ENCODE data around the gene ZNF555.
A peak's percentile ranks its signal among the peaks of the same experiment; 100 is the strongest.
"Not testable (repeated sequence)": the region's sequence is repeated elsewhere in the genome, so short reads cannot be mapped to it uniquely, and the experiment has no call there.

The ZNF555 gene

DNA sequence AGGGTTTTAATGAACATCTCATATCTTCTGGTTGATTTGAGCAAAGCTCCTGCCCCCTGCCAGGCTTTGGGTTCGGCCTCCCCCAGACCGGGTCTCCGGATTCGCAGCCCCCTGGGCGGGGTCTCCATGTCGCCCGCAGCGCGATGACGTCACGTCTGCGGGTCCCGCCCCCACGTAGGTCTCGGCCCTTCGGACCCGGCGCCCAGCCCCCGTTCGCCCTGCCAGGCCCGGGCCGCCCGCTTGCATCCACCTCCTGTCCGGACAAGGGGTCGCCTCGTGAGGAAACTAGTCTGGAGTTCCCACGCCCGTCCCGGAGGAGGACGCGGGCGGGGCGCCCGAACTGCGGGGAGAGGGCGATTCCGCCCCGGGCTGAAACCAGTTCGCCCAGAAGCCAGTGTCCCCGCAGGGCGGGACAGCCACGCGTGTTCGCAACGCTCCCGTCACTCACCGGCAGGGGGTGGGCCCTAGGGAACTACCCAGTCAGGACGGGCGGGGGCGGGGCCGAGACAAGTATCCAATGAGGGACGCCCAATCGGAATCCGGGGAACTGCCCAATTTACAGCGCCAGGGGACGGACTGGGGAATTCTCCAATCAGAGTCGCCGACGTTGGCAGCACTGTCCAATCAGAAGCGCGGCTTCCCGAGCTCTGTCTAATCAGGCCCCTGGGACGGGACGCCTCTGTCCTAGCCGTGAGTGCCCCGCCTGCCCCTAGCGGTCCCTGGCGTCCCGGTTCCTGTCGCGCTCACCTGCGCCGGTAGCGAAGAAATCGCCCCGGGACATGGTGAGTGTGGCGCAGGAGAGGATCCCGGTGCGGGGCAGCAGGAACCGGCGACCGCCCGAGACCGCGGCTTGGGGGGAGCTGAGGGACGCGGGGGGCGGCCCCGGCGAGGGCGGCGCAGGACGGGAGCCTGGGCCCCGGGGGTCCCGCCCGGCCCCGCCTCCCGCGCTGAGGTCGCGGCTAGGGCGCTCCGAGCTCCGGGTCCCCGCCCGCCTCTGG is at the start of gene ZNF555:
Gene ZNF555 (plus strand): TSS at position 682 of the 998 bp plus-strand sequence. CDS start 98 bp downstream, at position 780.
- DNase-seq, result peak; percentile 99

DNA sequence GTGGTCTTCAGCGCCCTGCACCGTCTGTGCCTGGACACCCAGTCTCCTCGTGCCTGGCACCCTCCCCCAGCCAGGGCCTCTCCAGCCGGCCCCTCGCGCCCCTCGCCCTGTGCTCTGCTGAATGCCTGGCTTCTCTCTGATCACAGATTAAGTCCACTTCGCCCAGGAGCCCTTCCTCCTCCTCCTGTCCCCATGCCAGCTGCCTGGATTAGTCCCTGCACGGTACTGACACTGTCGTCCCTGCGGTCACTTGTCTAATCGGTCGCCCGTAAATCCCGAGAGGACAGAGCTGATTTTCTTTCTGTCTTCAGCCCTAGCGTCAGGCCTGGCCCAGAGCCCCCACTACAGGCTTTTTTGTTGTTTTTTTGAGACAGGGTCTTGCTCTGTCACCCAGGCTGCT is 49.4 kb upstream of the ZNF555 start:
- no peak for DNase-seq

DNA sequence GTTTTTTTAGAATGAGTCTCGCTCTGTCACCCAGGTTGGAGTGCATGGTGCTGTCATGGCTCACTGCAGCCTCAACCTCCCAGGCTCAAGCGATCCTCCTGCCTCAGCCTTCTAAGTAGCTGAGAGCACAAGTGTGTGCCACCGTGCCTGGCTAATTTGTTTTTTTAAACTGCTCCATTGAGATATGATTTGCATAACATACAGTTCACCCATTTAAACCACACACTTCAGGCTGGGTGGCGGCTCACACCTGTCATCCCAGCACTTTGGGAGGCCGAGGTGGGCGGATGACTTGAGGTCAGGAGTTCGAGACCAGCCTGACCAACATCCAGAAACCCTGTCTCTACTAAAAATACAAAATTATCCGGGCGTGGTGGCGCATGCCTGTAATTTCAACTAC is 48.6 kb upstream of the ZNF555 start:
- not testable (repeated sequence) for DNase-seq

DNA sequence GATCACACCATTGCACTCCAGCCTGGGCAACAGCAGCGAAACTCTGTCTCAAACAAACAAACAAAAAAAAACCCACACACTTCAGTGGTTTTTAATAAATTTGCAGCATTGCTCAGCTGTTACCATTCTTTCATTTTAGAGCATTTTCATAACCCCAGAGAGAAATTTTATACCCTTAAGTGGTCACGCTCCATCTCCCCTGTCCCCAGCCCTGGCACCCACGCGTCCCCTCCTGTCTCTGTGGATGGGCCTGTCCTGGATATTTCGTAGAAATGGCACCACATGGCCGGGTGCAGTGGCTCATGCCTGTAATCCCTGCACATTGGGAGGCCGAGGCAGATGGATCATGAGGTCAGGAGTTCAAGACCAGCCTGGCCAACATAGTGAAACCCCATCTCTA is 48.1 kb upstream of the ZNF555 start:
- DNase-seq, result no peak

DNA sequence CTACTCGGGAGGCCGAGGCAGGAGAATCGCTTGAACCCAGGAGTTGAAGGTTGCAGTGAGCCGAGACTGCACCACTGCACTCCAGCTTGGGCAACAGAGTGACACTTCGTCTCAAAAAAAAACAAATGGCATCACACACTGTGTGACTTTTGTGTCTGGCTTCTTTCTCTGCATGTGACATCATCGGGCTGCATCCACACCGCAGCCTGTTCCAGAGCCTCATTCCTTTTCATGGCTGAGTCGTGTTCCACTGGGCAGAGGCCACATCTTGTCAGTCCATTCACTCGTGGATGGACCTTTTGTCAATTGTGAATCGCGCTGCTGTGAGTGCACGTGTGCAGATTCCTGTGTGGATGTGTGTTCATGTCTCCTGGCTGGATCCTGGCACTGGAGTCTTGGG is 47.7 kb upstream of the ZNF555 start:
- DNase-seq, result no peak

DNA sequence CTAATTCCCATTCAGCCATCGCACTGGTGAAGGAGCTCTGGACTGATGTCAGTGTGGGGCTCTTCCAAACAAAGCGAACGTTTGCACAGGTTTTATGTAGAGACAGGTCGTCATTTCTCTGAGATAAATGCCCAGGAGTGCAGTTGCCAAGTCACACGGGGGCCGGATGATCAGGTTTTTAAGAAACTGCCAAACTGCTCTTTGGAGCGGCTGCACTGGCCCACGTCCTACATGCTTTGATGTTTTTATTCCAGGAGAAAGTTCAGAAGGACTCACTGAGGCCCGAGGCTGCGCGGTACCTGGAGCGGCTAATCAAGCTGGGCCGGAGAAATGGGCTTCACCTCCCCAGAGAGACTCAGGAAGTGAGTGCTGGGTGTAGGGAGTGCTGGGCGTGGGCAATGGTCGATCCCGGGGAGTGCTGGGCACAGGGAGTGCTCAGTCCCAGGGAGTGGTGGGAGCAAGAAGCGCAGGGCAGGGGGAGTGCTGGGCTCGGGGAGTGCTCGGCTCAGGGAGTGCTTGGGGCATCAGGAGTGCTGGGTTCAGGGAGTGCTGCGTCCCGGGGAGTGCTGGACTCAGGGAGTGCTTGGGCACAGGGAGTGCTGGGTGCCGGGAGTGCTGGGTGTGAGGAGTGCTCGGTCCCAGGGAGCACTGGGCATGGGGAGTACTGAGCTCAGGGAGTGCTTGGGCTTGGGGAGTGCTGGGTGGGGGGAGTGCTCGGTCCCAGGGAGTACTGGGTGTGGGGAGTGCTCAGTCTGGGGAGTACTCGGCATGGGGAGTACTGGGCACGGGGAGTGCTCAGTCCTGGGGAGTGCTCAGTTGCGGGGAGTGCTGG is 45.2 kb upstream of the ZNF555 start:
- no peak for DNase-seq

DNA sequence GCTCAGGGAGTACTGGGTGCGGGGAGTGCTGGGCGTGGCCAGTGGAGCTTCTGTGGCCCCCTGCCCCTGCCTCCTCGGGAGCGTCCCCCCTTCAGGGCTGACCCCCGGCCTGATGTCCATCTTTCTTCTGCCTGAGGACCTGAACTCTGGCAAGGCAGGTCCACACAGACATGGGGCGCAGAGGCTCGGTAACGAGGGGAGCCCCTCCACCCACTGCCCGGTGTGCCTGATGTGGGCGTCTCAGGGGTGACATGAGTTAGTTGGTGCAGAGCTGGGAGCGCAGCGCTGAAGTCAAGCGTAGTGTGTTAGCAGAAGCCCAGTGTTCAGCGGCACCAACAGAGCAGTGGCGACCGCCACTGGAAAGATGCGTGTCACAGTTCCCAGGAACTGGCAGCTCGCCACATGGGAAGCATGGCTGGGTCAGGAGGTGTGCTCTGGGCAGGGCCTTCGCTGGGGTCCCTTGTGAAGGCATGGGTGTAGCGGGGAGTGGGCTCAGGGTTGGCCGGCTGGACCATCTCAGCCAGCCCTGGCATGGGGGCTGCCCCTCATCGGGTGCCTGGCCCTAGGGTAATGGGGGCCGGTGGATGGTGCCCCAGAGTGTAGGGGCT is 44.5 kb upstream of the ZNF555 start:
- DNase-seq, result no peak

DNA sequence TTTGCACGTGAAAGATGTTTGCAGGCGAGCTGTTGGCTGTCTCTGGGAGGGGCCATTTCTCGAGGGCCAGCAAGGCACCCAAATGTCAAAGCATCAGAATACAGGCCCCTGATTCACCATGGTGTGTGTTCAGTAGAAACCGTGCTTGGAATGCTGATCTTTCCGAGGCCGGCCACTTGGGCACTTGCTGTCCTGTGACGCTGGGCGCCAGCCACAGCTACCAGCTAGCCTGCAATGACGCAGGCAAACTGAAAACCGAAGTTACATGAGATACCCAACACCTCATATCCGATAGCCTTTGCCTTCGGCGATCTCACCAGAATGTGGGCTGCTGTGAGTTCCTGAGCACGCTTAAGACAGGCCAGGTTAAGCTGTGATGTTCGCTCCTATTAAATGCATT is 44.0 kb upstream of the ZNF555 start:
- DNase-seq, result no peak

DNA sequence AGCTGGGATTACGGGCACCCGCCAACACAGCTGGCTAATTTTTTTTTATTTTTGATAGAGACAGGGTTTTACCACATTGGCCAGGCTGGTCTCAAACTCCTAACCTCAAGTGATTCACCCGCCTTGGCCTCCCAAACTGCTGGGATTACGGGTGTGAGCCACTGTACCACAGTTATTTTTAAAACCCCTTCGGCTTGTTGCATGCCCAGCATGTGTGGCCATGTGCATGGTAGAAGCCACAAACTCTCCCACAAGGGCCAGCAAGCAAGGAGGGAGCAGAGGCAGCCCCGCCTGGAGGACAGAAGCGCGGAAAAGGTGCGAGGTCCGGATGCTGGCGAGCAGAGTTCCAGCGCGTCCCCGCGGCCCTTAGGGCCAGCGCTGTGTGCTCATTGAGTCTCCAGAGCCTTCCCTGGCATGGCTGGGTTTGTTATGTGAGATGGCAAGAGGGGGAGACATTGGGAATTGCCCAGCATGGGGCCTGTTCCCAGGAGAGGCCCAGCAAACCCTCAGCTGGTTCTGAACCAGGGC is 43.1 kb upstream of the ZNF555 start:
- DNase-seq, result no peak

DNA sequence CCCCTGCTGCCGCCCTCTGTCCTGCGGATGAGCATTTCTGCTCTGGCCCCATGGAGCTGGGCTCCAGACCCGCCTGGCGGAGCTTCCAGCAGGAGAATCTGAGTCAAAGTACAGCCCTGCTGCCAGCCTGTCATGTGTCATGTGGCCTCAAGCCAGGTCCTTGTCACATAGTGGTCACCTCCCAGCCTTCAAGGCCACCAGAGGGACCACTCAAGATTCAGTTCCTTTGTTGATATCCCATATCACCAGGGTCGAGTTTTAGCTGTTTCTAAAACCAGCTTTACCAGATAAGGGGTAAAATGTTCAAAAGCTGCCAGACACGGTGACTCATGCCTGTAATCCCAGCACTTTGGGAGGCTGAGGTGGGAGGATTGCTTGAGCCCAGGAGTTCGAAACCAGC is 42.5 kb upstream of the ZNF555 start:
- no peak for DNase-seq

DNA sequence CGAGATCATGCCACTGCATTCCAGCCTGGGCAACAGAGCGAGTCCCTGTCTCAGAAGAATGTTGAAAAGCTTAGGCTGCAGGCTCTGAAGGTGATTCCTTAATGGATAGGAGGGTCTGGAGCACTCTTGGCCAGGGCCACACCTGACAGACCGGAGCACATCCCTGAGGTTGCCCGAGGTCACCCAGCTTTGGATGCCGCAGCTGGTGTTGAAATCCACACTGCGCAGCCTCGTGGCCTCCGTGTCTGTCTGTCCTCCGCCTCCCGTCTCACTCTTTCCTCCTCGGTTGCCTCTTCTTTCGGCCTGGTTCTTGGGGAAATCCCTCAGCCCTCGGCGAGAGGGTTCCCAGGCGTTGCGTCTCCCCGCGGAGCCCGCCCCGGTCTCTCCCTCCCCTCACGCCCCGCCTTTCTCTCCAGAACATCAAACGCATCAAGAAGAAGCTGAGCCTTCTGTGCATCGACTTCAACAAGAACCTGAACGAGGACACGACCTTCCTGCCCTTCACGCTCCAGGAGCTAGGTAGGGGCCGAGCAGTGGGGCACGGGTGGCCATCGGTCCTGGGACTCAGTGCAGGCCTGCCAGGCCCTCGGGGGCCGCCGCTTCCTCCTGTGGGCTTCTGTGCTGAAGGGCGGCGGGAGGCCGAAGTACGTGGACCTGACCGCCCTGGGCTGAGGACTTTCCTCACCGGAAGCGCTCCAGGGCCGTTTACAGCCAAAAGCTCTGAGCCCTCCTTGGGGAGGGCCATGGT is 41.8 kb upstream of the ZNF555 start:
- DNase-seq, result no peak

DNA sequence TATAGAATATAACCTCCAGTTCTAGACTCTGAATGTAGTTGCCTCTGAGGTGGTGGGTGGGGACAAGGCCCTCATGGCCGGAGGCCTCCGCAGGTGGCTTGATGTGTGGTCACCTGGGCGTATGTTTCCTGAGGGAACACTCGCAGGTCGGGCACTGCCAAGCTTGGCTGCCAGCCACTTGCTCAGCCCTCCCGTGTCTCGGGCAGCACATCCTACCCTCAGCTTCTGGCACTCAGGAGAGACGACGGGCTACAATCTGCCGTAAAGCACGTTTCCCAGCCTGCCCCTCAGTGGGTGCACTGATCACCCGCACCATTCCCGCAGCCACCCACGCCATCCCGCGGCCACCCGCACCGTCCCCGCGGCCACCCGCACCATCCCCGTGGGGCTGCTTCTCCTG is 40.8 kb upstream of the ZNF555 start:
- DNase-seq, result no peak

DNA sequence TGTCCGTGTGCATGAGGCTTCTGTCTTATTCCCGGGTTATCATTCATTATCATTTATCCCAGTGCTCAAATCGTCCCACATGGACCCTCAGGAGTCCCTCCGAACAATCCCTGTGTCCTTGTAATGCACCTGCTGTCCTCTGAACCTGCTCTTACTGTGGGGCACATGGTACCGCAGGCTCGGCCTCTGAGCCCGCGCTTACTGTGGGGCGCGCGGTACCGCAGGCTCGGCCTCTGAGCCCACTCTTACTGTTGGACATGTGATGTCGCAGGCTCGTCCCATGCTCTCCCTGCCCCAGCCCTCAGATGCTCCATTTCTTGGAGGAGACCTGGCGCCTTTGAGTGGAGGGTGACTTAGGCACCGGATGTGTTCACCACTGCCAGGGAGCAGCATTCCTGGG is 38.4 kb upstream of the ZNF555 start:
- no peak for DNase-seq

DNA sequence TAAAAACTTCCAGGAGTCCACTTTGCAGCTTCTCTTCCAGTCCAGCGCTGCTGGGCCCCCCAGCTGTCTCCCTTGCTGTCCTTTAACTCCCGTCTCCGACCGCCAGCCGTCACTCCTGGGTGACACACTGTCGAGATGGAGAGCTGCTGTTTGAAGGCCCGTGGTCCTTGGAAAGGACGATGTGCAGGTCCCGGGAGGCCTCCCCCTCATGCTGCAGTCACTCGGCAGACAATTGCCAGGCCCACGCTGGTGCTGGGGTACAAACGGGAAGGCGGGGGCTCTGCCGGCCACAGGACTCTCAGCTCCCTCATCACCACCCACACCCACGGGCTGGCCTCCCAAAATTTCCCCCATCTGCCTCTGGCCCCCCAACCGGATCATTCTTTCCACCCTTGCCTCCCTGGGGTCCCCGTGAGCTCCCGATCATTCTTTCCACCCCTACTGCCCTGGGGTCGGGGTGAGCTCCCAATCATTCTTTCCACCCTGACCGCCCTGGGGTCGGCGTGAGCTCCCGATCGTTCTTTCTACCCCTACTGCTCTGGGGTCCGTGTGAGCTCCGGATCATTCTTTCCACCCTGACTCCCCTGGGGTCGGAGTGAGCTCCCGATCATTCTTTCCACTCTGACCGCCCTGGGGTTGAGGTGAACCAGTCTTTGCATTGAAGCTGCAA is 37.7 kb upstream of the ZNF555 start:
- DNase-seq, result no peak

DNA sequence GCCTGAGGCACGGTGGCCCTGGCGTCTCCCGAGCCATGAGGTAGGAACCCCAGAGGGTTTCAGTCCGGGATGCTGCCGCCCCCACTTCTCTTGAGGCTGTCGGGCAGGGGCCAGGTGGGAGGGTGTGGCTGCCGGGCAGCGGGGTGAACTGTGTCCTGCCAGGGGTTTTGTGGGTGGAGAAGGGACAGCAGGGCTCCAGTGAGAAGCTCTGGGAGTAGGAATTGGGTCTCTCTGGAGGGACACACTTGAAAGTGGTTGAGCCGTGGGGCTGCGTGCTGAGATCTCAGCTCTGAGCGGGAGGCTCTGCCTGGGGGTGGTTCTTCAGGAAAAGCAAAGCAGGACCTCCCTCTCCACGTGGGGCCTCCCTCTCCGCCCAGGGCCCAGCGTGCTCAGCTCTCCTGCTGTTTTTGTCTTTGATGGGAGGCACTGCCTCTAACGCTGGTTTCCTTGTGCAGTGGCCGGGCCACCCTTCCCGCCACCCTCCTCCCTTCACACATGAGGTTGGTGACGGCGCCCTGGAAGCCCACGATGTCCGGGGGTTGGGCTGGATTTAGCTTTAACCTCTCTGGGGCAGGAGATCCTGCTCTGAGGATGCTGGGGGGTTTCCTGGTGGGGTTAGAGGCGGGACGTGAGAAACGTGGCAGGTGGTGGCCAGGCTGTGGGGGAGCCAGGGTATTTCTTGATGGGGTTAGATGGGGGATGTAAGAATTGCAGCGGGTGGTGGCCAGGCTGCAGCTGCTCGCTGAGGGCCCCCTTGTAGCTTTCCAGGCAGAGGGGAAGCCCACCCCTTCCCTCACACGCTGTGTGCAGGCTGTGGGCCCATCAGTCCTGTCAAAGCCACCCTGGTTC is 36.9 kb upstream of the ZNF555 start:
- no peak for DNase-seq

DNA sequence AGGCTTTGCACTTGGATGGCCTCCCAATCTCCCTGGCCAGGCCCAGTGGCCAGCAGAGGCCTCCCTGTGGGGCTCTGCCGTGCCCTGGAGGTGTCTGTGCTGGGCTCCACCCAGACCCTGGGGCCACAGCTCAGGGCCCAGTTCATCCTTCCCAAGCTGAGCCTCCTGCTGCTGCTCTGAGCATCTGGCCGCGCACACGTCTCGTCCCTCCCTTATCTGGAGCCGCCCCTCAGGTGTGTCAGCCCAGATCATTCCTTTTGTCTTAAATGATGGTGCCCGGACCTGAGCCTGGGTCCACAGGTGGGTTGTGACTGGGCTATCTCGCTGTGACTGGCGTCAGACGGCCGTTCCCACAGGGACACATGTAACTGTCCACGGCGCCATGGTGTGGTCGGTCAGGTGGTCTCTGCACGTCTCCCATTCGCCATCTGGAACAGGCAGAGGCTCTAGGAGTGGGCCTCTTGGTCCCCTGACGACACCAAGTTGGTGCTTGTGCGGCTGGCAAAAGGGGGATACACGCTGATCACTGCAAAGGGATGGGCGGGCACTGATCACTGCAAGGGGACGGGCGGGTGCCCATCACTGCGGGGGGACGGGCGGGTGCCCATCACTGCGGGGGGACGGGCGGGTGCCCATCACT is 35.9 kb upstream of the ZNF555 start:
- no peak for DNase-seq

DNA sequence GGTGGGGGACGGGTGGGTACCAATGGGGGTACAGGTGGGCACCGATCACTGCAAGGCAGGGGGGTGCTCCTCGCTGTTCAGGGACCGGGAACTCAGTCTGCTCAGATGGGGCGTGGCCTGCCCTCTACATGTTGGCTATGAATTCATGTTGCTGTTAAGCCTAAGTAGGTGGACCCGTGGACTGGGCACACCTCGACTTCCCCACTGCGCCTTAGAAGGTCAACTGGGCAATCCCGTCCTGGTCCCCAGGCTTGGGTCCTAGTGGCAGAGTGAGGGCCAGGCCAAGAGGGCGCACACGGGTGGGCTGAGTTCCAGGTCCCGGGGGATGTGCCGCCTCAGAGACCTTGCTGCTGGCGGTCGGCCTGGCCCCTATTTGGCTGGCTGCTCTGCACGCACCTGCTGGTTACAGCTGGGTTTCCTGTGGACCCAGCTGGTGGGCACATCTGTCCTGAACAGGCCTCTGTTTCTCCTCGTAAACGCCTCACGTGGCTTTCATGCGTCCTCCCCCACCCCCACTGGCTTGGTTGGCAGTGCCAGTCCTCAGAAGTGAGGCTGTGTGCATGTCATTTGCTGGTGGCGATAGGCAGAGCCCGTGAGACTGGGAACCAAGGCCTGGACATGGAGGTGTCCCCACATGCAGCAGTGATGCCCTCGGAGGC is 35.2 kb upstream of the ZNF555 start:
- no peak for DNase-seq

DNA sequence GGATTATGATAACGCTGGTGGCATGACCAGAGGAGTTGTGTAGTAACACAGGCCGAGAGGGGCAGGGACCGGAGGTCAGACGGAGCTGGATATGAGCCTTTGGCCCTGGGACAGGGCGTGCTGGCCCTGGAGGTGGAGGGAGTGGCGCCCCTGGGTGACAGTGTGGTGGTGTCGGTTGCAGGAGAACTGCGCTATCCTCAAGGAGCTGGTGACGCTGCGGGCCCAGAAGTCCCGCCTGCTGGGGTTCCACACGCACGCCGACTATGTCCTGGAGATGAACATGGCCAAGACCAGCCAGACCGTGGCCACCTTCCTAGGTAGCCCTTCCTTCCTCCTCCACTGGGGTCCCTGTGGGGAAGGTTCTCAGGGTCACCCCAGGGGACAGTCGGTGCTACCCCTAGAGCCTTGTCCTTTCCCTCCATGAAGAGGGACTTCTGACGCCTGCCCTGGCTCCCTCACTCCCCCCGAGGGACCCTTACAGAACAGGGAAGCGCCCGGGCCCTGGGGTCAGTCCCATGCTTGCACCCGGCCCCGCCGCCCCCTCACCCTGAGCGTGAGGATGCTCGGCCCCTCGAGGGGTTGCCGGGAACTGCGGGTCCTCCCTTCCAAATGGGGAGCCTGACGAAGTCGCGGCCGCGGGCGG is 34.4 kb upstream of the ZNF555 start:
- no peak for DNase-seq

All from stimulated activated CD4-positive, alpha-beta T cell treated with anti-CD3 and anti-CD28 coated beads, Interleukin-15, amount 100 ng/mL, for 24 hours (primary cell).